GM18499 (cell line): ENCODE data around the gene MTARC1.

Source experiments
- ATAC-seq: cut with Tn5 transposase; IDR thresholded peaks from one replicate; pipeline ENCODE4 v1.9.1; 2021; ENCODE audit warnings: moderate number of reproducible peaks; ENCODE audit not compliant: insufficient read depth, unreplicated experiment

The MTARC1 gene

DNA sequence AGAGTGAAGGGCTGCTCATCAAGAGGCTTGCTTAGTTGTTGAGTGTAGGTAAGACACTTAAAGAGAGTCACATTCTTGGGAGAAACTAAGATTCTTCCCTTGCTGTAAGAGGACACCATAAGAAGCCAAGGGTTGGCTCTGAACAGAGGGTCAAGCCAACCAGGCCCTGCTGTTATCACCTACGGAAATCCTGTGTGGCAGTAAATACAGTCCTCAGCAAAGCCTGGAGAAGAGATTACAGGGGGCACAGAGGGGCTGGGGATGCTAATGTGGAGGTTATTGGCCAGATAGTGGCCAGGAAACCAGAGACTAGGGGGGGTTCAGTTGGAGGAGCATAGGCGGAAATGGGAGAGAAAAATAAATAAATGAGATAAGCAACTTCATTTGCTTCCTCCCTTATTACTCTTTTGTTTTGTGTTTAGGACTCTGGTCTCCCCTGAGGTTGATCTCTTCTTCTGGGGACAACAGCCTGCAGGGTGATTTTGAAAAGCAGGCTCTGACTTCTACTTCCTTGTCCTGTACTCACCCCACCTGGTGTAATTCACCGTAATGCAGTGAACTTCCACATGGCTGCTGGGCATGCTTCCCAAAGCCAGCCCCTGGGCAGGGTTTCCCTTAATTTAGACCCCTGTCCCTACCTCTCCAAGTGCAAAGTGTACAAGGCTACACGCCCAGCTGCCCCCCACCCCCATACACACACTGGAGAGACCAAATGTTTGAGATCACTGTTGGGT, 40.9 kb downstream of the MTARC1 start:
- no peak for ATAC-seq

DNA sequence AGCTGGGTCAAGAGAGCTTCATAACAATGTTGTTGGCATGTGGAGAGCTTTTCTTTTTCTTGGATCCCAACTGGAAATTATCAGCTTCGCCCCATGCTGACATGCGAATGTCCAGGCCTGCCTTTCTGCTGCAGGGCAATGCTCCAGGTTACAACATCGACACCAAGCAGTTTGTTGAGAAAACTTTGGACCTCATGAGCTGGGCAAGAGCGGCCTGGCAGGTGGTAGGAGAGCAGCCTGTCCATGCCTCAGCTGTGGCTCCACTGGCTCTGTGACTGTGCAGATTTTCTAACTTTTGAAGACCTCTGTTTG, 41.4 kb downstream of the MTARC1 start:
- ATAC-seq: no peak

GRCh38 chr1:220828950-220829586, 42.4 kb downstream of the MTARC1 start:
- ATAC-seq: no peak

DNA sequence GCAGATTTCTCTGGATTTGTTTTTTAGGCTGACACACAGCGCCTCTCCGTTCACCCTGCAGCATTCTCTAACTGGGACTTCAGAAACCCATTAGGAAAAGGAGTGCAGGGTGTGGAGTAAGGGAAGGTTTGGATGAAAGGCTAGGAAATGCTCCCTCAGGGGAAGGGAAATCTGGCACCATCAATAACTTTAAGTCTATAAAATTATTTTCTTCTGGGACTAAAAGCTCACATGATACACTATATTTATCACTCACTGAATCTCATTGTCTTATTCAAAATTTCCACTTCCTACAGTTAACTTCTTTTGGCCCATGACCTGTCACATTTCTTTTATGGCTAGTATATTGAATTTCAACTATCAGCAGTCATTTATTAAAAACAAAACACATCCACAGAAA, 46.7 kb downstream of the MTARC1 start:
- ATAC-seq: no peak

- ATAC-seq: no peak
Measured at GRCh38 chr1:220834155-220834870, 47.6 kb downstream of the MTARC1 start.
